Activated naive CD4-positive, alpha-beta T cell treated with anti-CD3 and anti-CD28 coated beads, Interleukin-2, amount 50 U/mL, for 72 hours (primary cell): Measurements from ENCODE around the gene SERP2. TPM values are rescaled to one million over a fixed set of nuclear protein-coding genes. Genes with fewer than 3 reads are reported as not detected.

Source experiments
- ATAC-seq, 2 donors: fragments of 150-1000 bp; cut with Tn5 transposase; 2 replicates each; pipeline ENCODE4 v1.10.0; 2021; ENCODE audit warnings: mild to moderate bottlenecking in 2 of 2, moderate library complexity in 2 of 2
- DNase-seq, 2 donors: peaks; one replicate each; pipeline ENCODE4 v3.0.0; 2021 to 2022; ENCODE audit warnings: low spot score in 2 of 2
- H3K27ac Mint-ChIP-seq, 2 donors: one replicate each; pipeline ENCODE4 v1.8.0; 2022; ENCODE audit warnings: mild to moderate bottlenecking in 2 of 2, mixed read lengths in 2 of 2
- H3K36me3 Mint-ChIP-seq, 2 donors: one replicate each; pipeline ENCODE4 v1.8.0; 2022; ENCODE audit warnings: mixed read lengths in 2 of 2
- H3K9me3 Mint-ChIP-seq, 2 donors: one replicate each; pipeline ENCODE4 v1.8.0; 2022; ENCODE audit warnings: mixed read lengths in 2 of 2
- total RNA-seq, 2 donors: library from RNA; stranded (reverse); gene quantifications; one replicate each; pipeline ENCODE4 v1.2.3, GENCODE V29; 2022

SERP2 gene
- total RNA-seq, 2 donors from 2014 or later, result 0.43 to 2.2 TPM

DNA sequence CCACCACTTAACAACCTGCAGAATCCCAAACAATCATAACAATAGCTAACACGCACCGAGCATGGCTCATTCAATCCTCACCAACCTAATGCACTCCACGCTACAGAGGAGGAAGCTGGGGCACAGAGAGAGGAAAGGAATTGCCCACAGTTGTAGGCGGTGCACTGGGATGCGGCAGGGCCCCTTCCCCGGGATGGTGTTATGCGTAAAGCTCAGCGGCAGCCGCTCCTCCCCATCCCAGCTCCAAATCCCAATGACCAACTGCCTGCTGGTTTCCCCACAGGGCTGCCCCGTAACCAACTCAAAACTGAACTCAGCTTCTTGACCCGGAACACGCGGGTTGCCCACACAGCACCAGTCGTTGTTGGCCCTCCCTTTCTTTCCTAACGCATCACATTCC lies 42.2 kb downstream of the SERP2 start:
- Mint-ChIP-seq H3K36me3 (no peaks in the 10 kb centered on the region), H3K27ac (no peak overlapping the region), H3K9me3 (no peaks in the 10 kb centered on the region)
- ATAC-seq (no peak), DNase-seq (no peak)

DNA sequence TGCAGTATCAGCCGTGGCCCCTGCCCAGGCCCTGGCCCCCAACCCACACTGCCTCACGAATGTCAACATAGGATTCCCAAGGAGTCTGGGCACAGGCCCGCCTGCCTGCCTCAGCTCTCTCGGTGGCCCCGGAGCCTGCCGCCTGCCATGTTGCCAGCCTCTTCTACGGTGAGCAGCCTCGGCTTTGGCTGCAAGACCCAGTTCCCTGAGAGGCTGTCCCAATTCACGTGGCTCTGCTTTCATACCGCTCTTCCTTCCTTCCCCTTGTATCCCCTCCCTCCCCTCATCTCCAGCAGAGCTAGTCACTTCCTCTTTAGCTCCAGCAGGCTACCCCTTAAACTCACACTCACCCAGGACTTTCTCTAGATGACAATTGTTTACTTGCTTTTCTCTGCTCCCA lies 42.7 kb downstream of the SERP2 start:
- Mint-ChIP-seq H3K27ac (no peak overlapping the region), H3K36me3 (no peaks in the 10 kb centered on the region), H3K9me3 (no peaks in the 10 kb centered on the region)
- DNase-seq, result no peak
- ATAC-seq, result no peak

DNA sequence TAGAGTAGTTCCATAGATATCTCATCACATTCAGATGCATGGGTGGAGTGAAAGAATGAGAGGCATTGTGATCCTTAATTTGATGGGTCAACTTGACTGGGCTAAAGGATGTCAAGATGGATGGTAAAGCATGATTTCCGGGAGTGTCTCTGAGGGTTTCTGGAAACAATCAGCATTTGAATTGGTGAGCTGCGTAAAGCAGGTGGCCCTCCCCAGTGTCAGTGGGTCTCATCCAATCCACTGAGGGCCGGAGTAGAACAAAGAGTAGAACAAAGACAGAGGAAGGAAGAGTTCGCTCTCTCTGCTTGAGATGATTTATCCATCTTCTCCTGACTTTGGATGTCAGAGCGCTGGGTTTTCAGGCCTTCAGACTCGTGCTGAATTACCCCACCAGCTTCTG lies 43.1 kb downstream of the SERP2 start:
- Mint-ChIP-seq H3K36me3 (no peaks in the 10 kb centered on the region), H3K9me3 (no peaks in the 10 kb centered on the region), H3K27ac (no peak overlapping the region)
- DNase-seq, result no peak
- no peak for ATAC-seq

DNA sequence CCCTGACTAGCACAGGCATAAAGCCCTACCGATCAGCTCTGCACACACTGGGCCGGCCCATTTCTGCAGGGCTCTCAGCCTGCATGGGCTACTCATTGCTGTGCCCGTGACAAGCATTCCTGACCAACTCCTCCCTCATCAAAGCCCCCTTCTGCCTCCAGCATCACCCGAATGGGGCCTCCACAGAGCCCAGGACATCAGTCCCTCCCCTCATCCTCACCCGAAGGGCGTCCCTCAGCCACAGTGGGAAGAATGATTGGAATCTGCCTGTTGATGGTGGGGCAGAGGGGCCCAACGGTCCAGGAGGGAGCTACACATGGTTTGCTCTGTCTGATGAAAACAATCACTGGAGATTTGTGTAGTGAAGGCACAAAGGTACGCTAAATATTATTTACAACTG lies 43.8 kb downstream of the SERP2 start:
- no peaks in the 10 kb centered on the region for H3K36me3 Mint-ChIP-seq
- ATAC-seq (no peak), DNase-seq (no peak)
- H3K9me3 Mint-ChIP-seq, result no peaks in the 10 kb centered on the region
- no peak overlapping the region for H3K27ac Mint-ChIP-seq

DNA sequence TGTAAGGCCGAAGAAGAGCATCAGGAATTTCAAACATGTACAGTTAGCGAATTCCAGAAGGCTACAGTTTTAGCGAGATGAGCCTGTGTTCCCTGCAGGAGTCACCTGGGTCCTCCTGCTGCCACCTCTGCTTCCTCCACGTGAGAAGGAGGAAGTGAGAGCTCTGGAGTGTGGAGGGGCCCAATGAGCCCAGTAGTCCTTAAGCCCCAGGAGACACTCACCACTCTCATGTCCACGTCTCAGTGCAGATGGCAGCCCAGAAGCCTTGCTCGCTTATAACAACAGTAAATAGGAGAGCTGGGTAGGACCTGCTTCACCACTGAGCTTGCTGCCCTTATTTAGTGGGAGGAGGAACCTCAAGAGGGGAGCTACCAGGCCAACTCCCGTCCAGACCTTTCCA lies 44.3 kb downstream of the SERP2 start:
- no peak for ATAC-seq
- no peak for DNase-seq
- Mint-ChIP-seq H3K27ac (no peak overlapping the region), H3K36me3 (no peaks in the 10 kb centered on the region), H3K9me3 (no peaks in the 10 kb centered on the region)

DNA sequence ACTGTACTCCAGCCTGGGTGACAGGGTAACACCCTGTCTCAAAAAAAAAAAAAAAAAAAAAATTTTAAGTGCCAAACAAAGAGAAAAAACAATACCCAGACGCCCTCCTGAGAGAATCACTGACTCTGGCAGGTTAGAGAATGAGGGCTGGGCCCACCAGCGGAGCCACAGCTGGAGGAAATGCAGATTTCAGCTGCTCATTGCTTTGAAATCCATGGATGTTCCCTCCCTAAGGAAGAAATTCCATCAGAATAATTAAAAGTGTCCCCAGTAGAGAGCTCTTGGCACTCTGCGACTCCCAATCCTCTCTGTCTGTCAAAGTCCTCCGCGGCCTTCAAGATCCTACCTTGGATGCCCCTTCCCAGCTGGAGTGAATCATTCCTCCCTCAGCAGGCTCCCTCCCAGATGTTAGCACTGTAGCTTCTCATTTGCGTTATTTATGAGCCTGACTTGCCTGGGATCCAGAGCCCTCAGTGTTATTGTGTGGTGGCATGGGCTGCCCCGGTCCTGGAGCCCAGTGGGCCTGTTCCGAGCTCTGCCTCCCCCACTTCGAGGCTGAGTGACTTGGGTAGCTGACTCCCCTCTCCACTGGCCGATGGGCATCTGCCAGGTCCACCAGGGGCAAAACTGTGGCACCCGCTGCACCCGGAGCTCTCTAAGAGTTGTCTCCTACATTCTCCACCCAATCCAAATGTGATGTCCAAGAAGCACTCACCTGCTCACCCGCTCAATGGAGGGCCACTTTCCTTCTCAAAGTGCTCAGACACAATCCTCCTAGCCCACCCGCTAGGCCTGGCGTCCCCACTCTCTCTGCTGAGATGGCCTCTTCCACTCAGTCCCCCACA lies 47.0 kb downstream of the SERP2 start:
- H3K9me3 Mint-ChIP-seq, result no peaks in the 10 kb centered on the region
- ATAC-seq (no peak), DNase-seq (no peak)
- H3K27ac Mint-ChIP-seq, result no peak overlapping the region
- no peaks in the 10 kb centered on the region for H3K36me3 Mint-ChIP-seq

DNA sequence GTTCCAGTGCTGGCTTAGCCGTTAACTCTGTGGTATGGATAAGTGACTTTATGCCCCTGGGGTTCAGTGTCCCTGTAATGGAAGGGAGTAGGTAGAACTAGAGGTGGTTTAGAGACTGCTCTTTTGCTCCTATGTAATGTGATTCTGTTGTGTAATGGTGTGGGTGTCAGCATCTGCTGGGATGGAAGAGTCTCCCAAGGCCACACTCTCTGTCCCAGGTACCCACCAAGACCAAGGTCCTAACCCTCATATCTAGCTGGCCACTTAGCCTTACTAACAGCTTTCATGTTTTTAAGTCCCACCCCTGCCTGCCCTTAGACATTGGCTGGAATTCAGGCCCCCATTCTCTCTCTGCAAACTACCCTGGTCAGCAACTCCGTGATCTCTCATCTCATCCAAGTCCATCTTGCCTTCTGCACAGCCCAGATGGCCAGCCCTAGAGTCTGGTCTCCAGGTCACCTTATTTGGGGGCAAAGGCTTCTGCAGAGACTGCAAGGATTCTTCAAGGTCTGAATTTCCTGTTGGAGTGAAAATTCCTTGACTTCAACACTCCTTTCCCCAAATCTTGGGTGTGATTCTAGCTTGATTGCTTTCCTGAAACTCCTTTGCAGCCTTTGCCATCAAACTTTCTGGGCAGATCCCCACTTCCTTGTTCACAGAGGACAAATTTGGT lies 48.4 kb downstream of the SERP2 start:
- Mint-ChIP-seq H3K36me3 (no peaks in the 10 kb centered on the region), H3K9me3 (no peaks in the 10 kb centered on the region), H3K27ac (no peak overlapping the region)
- no peak for ATAC-seq
- DNase-seq, result no peak

DNA sequence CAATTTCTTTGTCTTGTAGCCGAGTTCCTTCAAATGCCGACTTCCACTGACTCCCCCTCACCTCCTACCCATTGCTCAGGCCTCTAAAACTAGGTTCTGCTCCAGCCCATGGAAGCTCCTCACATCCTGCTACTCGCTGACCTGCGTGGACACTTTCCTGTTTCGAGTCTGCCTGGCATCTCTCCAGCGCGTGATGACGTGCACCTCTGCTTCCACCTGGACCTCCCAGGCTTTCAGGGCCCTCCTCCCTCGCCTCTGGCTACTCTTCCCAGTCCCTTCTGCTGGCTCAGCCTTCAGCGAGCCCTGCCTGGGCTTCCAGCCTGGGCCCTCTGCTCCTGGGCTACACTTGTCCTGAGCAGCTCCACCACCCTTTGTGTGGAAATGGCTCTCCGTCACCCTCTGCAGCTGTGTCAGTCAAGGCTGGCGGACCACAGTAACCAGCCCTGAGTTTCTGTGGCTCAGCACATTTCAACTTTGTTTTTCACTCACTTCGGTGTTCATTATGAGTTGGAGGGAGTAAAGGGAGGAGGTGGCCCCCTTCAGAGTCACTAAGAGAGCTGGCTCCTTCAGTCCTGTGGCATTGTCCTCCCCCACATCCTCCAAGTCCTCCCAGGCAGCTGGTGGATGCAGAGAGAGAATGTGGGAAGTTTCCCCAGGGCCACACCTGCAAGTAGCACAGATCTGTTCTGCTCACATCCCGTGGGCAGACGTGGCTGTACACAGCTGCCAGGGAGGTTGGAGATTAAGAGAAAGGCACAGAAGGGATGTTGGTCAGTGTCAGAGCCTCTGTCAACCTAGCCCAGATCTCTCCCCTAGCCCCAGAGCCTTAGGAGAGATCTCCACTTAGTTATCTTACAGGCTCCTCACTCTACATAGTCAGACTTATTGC lies 49.4 kb downstream of the SERP2 start:
- Mint-ChIP-seq H3K36me3 (no peaks in the 10 kb centered on the region), H3K27ac (no peak overlapping the region), H3K9me3 (no peaks in the 10 kb centered on the region)
- DNase-seq (no peak), ATAC-seq (peak in 1 of 2 donors; percentile 57)

DNA sequence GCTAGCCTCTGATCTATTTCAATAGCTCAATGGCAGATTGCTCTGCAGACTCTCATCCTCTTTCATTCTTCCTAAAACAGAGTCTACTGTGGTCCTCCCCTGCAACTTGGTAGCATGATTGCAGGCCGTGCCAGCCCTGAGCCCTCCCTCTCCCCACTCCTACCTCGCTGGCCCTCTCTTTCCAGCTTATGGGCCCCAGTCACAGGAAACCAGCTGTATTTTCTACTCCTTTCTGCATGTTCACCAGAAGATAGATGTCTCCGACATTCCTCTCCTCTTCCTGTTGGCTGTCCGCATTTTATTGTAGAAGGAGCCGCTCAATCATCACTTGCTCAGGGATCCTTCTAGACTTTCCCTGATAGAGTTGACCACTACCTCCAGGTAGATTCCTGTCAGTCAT lies 50.2 kb downstream of the SERP2 start:
- no peaks in the 10 kb centered on the region for H3K36me3 Mint-ChIP-seq
- no peak overlapping the region for H3K27ac Mint-ChIP-seq
- ATAC-seq (no peak), DNase-seq (no peak)
- no peaks in the 10 kb centered on the region for H3K9me3 Mint-ChIP-seq

DNA sequence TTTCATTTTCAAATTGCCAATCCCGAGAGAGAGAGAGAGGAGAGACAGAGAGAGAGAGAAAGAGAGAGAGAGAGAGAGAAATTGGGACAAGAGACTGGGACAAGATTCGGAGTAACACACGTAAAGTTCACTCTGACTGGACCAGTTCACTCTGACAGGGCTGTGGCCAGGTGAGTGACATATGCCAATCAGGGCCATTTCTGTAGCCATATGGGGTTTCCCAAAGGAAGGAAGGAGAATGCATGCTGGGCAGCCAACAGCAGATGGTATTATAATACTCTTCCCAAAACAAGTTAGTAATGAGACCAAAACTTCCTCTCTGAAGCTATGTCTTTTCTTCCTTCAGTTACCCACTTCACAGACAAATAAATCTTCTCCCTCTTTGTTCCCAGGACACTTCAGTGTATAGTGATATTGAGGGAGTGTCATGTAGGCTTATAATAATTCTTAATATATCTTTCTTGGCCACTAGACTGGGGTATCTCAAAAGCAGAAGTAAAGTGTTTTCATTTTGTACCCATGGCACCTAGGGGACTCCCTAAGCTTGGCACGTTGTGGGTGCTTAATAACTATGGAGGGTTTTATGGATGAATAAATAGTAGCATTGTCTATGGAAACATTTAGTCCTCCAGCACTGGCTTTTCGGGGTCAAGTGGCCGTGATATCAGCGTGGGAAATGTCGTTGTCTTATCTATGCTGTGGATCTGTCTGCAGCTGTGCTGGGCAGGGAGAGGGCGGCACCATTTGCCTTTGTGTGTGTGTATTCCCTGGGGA lies 51.6 kb downstream of the SERP2 start:
- Mint-ChIP-seq H3K36me3 (no peaks in the 10 kb centered on the region), H3K9me3 (no peaks in the 10 kb centered on the region), H3K27ac (no peak overlapping the region)
- DNase-seq, result no peak
- ATAC-seq, result no peak

DNA sequence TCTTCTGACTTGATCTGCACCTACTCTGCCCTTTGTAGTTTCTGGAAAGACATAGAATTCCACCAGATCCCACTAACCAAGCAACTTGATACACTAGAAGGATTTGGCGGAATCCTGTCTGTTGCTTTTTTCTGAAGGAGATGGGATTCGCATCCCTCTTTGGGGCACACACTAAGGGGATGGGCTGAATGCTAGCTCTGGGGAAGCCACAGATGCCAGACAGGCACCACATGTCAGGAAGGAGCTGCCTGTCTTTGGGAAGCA lies 52.1 kb downstream of the SERP2 start:
- no peak for ATAC-seq
- Mint-ChIP-seq H3K9me3 (no peaks in the 10 kb centered on the region), H3K36me3 (no peaks in the 10 kb centered on the region), H3K27ac (no peak overlapping the region)
- no peak for DNase-seq

DNA sequence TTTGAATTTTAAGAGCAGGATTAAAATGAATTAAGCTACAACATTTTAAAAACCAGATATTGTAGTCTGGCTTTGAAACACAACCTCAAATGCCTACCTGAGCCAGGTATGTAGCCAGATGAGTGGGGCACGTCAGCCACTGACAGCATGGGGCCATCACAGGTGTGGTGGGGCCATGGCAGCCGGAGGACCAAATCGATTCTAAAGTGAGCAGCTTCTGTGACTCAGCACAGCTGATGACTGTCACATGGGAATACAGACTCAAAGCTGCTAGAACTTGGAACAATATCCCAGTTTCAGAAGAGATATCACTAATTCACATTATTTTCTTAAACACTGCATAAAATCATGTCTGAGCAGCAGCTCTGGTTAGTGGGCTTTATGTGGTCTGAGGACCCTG lies 52.8 kb downstream of the SERP2 start:
- DNase-seq, result no peak
- H3K36me3 Mint-ChIP-seq, result no peaks in the 10 kb centered on the region

DNA sequence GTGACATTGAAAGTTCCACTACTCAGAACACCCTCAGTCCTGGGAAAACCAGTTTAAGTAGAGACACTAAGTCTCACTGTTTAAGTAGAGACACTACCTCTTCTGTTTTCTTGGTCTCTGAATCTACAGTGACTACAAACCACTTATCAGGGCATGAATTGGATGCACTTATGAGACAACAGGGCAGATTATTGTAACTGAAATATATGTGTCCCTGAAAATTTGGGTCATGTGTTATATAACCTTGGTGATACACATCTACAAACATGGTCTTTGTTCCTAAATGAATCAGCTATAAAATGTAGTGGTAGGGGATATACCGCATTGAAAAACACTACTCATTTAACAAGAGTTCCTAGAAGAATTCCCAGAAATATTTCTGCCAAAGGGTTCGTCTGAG lies 55.7 kb downstream of the SERP2 start:
- no peaks in the 10 kb centered on the region for H3K36me3 Mint-ChIP-seq
- H3K9me3 Mint-ChIP-seq, result no peaks in the 10 kb centered on the region
- no peak overlapping the region for H3K27ac Mint-ChIP-seq
- no peak for ATAC-seq
- DNase-seq, result no peak

More for the DNA sequence above, 52.8 kb downstream of the SERP2 start:
- no peak overlapping the region for H3K27ac Mint-ChIP-seq
- H3K9me3 Mint-ChIP-seq, result no peaks in the 10 kb centered on the region
- no peak for ATAC-seq

DNA sequence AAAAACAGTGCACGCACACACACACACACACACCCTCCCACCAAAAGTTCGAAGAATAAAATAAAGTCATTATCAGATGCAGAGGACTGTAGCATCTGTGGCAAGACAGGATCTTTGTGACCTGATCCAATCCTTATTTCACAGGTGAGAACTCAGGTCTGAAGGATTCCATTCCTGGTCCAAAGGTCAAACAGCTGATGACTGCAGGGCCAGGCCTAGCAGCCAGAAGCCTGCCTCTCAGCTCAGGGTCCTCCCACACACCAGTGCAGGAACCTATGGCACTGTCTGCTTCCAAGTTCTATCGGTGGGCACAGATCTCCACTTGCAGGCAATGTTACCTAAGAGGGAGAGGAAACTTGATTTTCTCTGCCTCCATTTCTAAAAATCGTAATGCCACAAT lies 57.5 kb downstream of the SERP2 start:
- ATAC-seq (no peak), DNase-seq (no peak)
- no peaks in the 10 kb centered on the region for H3K9me3 Mint-ChIP-seq
- no peaks in the 10 kb centered on the region for H3K36me3 Mint-ChIP-seq
- H3K27ac Mint-ChIP-seq, result no peak overlapping the region

DNA sequence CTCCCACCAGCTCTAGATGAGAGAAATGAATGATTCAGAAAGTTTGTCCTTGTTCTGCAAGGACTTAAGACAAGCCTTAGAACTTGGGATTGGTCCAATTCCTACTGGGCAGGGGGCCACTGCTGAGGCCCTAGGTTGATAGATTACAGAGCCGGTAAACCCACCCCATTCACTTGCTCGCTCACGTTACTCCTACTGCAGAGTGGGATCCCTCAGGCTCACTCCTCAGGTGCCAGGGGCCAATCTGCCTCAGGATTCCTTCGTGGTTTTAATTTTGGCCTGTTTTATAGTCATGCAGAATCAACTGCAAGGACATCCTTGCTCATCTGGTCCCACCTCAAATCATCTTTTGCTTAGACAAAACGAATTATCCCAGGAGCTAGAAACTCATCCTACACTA lies 59.0 kb downstream of the SERP2 start:
- no peak for ATAC-seq
- Mint-ChIP-seq H3K27ac (no peak overlapping the region), H3K36me3 (no peaks in the 10 kb centered on the region), H3K9me3 (no peaks in the 10 kb centered on the region)
- DNase-seq, result no peak

DNA sequence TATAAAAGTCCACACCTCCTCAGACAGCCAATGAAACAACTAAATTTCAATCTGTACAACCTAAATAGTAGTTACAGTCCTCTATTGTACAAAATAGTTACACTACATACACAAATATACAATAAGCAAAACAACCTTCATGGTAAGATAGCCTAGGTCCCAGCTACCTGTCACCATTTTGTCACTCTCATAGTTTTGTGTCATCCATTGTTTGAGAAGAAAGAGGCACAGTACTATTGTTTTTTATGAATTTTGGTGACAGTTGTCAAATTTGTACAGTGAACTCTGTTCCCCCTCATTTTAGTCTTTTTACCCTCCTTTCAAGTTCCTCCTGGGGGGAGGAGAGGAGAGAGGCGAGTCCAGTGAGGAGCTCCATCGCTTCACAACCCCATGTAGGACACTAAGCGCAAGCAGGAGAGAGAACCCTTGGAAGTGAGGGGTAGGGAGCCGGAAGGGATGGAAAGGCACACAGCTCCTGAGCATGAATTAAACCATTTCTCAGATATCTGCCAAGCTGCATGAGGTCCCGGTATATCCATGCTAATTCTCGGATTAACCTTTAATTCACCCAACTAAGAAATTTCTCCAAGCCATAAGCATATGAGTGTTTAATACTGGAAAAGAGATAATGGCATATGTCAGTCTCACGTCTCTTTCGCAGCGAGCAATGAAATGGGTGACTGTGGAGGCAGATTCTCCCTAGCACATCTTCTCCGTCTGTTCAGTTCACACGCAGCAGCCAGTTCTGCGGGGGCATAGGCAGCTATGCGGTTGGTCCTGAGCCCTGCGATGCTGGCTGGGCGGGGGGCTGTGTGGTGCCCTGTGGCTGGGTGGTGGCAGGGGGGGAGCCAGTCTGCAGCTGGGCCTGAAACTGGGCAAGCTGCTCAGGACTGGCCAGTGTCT lies 60.5 kb downstream of the SERP2 start:
- H3K27ac Mint-ChIP-seq, result peak overlapping the region in 1 of 2 donors; percentile 77
- H3K36me3 Mint-ChIP-seq, result no peaks in the 10 kb centered on the region
- DNase-seq (no peak), ATAC-seq (no peak)
- no peaks in the 10 kb centered on the region for H3K9me3 Mint-ChIP-seq
